PC-9 (cell line): ENCODE measurements around the gene GORAB. TPM values are rescaled to one million over a fixed set of nuclear protein-coding genes. Genes with fewer than 3 reads are reported as not detected.

Experiments used
- BruUV-seq: library from RNA; stranded (reverse); fragments of 400-500 nt; replicated peaks from 2 replicates; lab custom pipeline; 2021; lab: Mats Ljungman, UMichigan
- CTCF ChIA-PET: fragments of 300-600 bp; sonication (Branson Sonifier 250); formaldehyde crosslinking; loops from one replicate; lab custom pipeline; 2022; ENCODE audit warnings: antibody characterized with exemption; lab: Charles Lee
- POLR2A ChIA-PET: fragments of 300-600 bp; sonication (Branson Sonifier 250); formaldehyde crosslinking; loops from one replicate; lab custom pipeline; 2022; ENCODE audit warnings: antibody characterized with exemption; ENCODE audit not compliant: unreplicated experiment; lab: Charles Lee
- DNase-seq, 2 experiments: peaks; one replicate each; pipeline versions ENCODE4 v3.0.0 to v3.0.0-alpha.2; 2015 to 2022; ENCODE audit warnings: mixed read lengths in 1 of 2
- H2AFZ ChIP-seq: fragments of 200-600 bp; sonication (generic); 2 replicates; pipeline ENCODE4 v1.8.1; 2017; ENCODE audit warnings: antibody characterized with exemption
- H3F3A ChIP-seq: fragments of 200-600 bp; sonication (generic); 2 replicates; pipeline ENCODE4 v1.8.1; 2017; ENCODE audit warnings: antibody characterized with exemption, mild to moderate bottlenecking, low read depth; ENCODE audit not compliant: insufficient read depth
- H3K27ac ChIP-seq: fragments of 200-600 bp; sonication (generic); 2 replicates; pipeline ENCODE4 v1.6.1; 2016; ENCODE audit warnings: mixed run types
- H3K27me3 ChIP-seq: fragments of 200-600 bp; sonication (generic); 2 replicates; pipeline ENCODE4 v1.6.1; 2016; ENCODE audit warnings: low read depth, mixed run types; ENCODE audit not compliant: insufficient read depth
- H3K36me3 ChIP-seq: fragments of 200-600 bp; sonication (generic); 2 replicates; pipeline ENCODE4 v1.6.1; 2016; ENCODE audit warnings: low read depth, mixed run types
- H3K4me1 ChIP-seq: fragments of 200-600 bp; sonication (generic); replicated peaks from 2 replicates; pipeline ENCODE4 v1.6.1; 2016; ENCODE audit warnings: mixed run types; ENCODE audit not compliant: insufficient read depth
- H3K4me2 ChIP-seq: fragments of 200-600 bp; sonication (generic); 2 replicates; pipeline ENCODE4 v1.6.1; 2017; ENCODE audit warnings: mixed run types
- H3K4me3 ChIP-seq: fragments of 200-600 bp; sonication (generic); 2 replicates; pipeline ENCODE4 v1.6.1; 2016; ENCODE audit warnings: mixed run types
- H3K79me2 ChIP-seq: fragments of 200-600 bp; sonication (generic); 2 replicates; pipeline ENCODE4 v1.6.1; 2017; ENCODE audit warnings: low read depth, mixed run types
- H3K9me2 ChIP-seq: fragments of 200-600 bp; sonication (generic); 2 replicates; pipeline ENCODE4 v1.8.1; 2017; ENCODE audit warnings: mild to moderate bottlenecking; ENCODE audit not compliant: insufficient read depth
- H3K9me3 ChIP-seq: fragments of 200-600 bp; sonication (generic); 2 replicates; pipeline ENCODE4 v1.8.1; 2016; ENCODE audit warnings: low read depth; ENCODE audit not compliant: insufficient read depth
- H4K20me1 ChIP-seq: fragments of 200-600 bp; sonication (generic); 2 replicates; pipeline ENCODE4 v1.8.1; 2017; ENCODE audit not compliant: insufficient read depth
- EZH2 ChIP-seq: fragments of 200-600 bp; sonication (generic); IDR thresholded peaks from 2 replicates; pipeline ENCODE4 v1.8.0; 2017; ENCODE audit warnings: antibody characterized with exemption, low read depth
- intact Hi-C: fragments of 100-400 bp; cut with micrococcal nuclease; formaldehyde crosslinking; loops from one replicate; pipeline ENCODE4 v1.10.0; 2022; ENCODE audit not compliant: unreplicated experiment
- total RNA-seq: library from RNA; stranded (reverse); gene quantifications from 2 replicates; pipeline ENCODE4 v1.2.3, GENCODE V29; 2021
- TF ChIP-seq, protein P1 (sequence below): fragments of 200-600 bp; sonication (generic); conservative IDR thresholded peaks from 2 replicates; pipeline ENCODE4 v1.6.1; 2017; ENCODE audit warnings: mixed run types, antibody characterized with exemption, mild to moderate bottlenecking, moderate library complexity

GORAB gene
- total RNA-seq, 1 experiment from 2014 or later = 8.4 TPM

DNA sequence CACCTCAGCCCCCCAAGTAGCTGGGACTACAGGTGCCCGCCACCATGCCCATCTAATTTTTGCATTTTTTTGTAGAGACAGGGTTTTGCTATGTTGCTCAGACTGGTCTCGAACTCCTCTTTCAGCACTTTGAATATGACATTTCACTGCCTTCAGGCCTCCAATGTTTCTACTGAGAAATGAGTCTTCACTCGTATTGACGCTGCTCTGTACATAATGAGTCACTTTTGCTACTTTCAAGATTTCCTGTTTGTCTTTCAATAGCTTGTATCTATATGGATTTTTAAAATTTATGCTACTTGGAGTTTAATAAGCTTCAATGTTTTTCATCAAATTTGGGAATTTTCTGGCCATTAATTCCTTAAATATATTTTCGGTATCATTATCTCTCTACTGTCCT is 64.7 kb downstream of the GORAB start:
- TF ChIP-seq, protein P1, sequence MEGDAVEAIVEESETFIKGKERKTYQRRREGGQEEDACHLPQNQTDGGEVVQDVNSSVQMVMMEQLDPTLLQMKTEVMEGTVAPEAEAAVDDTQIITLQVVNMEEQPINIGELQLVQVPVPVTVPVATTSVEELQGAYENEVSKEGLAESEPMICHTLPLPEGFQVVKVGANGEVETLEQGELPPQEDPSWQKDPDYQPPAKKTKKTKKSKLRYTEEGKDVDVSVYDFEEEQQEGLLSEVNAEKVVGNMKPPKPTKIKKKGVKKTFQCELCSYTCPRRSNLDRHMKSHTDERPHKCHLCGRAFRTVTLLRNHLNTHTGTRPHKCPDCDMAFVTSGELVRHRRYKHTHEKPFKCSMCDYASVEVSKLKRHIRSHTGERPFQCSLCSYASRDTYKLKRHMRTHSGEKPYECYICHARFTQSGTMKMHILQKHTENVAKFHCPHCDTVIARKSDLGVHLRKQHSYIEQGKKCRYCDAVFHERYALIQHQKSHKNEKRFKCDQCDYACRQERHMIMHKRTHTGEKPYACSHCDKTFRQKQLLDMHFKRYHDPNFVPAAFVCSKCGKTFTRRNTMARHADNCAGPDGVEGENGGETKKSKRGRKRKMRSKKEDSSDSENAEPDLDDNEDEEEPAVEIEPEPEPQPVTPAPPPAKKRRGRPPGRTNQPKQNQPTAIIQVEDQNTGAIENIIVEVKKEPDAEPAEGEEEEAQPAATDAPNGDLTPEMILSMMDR = no peak
- TF ChIP-seq EZH2 = no peak
- no peaks in the 10 kb centered on the region for H3K9me2 ChIP-seq
- H3K27me3 ChIP-seq = no peaks in the 10 kb centered on the region
- no peak overlapping the region for H3K4me2 ChIP-seq
- H3K27ac ChIP-seq = no peak overlapping the region
- H2AFZ ChIP-seq = no peak overlapping the region
- no TSS peak for BruUV-seq
- POLR2A ChIA-PET = no interaction called here
- H3K79me2 ChIP-seq = no peaks in the 10 kb centered on the region
- no peak overlapping the region for H3K4me3 ChIP-seq
- H4K20me1 ChIP-seq = no peaks in the 10 kb centered on the region
- intact Hi-C loops = no loop called here
- H3K9me3 ChIP-seq = peaks cover 10% of the 10 kb centered on the region
- no peaks in the 10 kb centered on the region for H3K36me3 ChIP-seq
- no peak for DNase-seq
- H3K4me1 ChIP-seq = no peaks in the 10 kb centered on the region
- no peaks in the 10 kb centered on the region for H3F3A ChIP-seq
- CTCF ChIA-PET = no interaction called here

DNA sequence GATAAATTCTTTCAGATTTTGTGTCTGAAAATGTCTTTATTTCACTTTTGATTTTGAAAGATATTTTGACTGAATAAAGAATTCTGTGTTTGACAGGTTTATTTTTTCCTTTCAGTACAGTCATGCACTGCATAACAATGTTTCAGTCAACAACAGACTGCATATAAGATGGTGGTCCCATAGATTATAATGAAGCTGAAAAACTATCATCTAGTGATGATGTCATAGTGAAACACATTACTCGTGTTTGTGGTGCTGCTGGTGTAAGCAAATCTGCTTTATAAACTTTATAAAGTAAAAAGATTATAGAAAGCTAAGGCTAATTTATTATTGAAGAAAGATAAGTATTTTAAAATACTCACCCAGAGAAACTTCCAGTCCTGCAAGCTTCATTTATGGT is 66.7 kb downstream of the GORAB start:
- intact Hi-C loops = no loop called here
- no peaks in the 10 kb centered on the region for H3K36me3 ChIP-seq
- H3K9me2 ChIP-seq = no peaks in the 10 kb centered on the region
- no TSS peak for BruUV-seq
- H3K79me2 ChIP-seq = no peaks in the 10 kb centered on the region
- no peak overlapping the region for H2AFZ ChIP-seq
- no peak overlapping the region for H3K4me2 ChIP-seq
- CTCF ChIA-PET = no interaction called here
- H4K20me1 ChIP-seq = no peaks in the 10 kb centered on the region
- H3F3A ChIP-seq = no peaks in the 10 kb centered on the region
- TF ChIP-seq, protein P1 = no peak
- no peak for TF ChIP-seq EZH2
- peaks cover 11% of the 10 kb centered on the region for H3K9me3 ChIP-seq
- no peaks in the 10 kb centered on the region for H3K4me1 ChIP-seq
- no peak overlapping the region for H3K27ac ChIP-seq
- H3K27me3 ChIP-seq = no peaks in the 10 kb centered on the region
- POLR2A ChIA-PET = no interaction called here
- DNase-seq = no peak
- H3K4me3 ChIP-seq = no peak overlapping the region

DNA sequence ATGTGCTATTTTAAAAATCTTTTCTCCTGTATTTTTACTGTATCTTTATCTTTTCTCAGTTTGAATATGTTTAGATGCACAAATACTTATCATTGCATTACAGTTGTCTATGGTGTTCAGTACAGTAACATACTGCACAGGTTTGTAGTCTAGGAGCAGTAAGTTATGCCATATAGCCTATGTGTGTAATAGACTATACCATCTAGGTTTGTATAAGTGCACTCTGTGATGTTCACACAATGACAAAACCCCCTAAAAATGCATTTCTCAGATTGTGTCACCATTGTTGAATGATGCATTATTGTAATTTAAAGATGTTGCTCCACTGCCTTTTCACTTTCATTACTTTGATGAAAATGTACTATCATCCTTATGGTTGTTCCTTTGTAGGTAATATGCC is 67.1 kb downstream of the GORAB start:
- BruUV-seq = no TSS peak
- CTCF ChIA-PET = no interaction called here

More for the DNA sequence above, 67.1 kb downstream of the GORAB start:
- no peak for DNase-seq
- Histone ChIP-seq H3K36me3 (no peaks in the 10 kb centered on the region), H3K27ac (no peak overlapping the region), H4K20me1 (no peaks in the 10 kb centered on the region), H3K27me3 (no peaks in the 10 kb centered on the region), H3K9me3 (peaks cover 11% of the 10 kb centered on the region), H3K4me1 (no peaks in the 10 kb centered on the region), H2AFZ (no peak overlapping the region), H3K4me2 (no peak overlapping the region), H3K79me2 (no peaks in the 10 kb centered on the region), H3K4me3 (no peak overlapping the region), H3F3A (no peaks in the 10 kb centered on the region), H3K9me2 (no peaks in the 10 kb centered on the region)
- no peak for TF ChIP-seq EZH2
- TF ChIP-seq, protein P1 = no peak
- POLR2A ChIA-PET = no interaction called here
- intact Hi-C loops = no loop called here
